Measurements from ENCODE around the gene ZFP36.
A peak's percentile ranks its signal among the peaks of the same experiment; 100 is the strongest.

Gene ZFP36

GRCh38 chr19:39405958-39406655, 540 bp upstream of the ZFP36 start:
- DNase-seq (ENCODE audit: low read depth in 2 of 2) = peak; percentile 78 to 85

GRCh38 chr19:39407410-39407659, 688 bp downstream of the ZFP36 start:
- no peak for DNase-seq (ENCODE audit: low read depth in 2 of 2)

GRCh38 chr19:39407660-39408391, 1.2 kb downstream of the ZFP36 start:
- no peak for DNase-seq (ENCODE audit: low read depth in 2 of 2)

GRCh38 chr19:39408392-39409207, 2.0 kb downstream of the ZFP36 start:
- DNase-seq (ENCODE audit: low read depth in 2 of 2) = no peak

- peak; percentile 63 to 69 for DNase-seq (ENCODE audit: low read depth in 2 of 2)
Observed at GRCh38 chr19:39409208-39410016, 2.8 kb downstream of the ZFP36 start.

- DNase-seq (ENCODE audit: low read depth in 2 of 2) = no peak
Observed at GRCh38 chr19:39410017-39410830, 3.6 kb downstream of the ZFP36 start.

GRCh38 chr19:39410831-39411080, 4.1 kb downstream of the ZFP36 start:
- DNase-seq (ENCODE audit: low read depth in 2 of 2) = no peak

- no peak for DNase-seq (ENCODE audit: low read depth in 2 of 2)
Observed at GRCh38 chr19:39411081-39411831, 4.6 kb downstream of the ZFP36 start.

GRCh38 chr19:39411832-39412099, 5.1 kb downstream of the ZFP36 start:
- peak; percentile 69 to 83 for DNase-seq (ENCODE audit: low read depth in 2 of 2)

- peak; percentile 86 to 91 for DNase-seq (ENCODE audit: low read depth in 2 of 2)
Observed at GRCh38 chr19:39412100-39412866, 5.6 kb downstream of the ZFP36 start, which contains the start of gene PLEKHG2. PLEKHG2 (plus strand) TSS chr19:39412669; CDS start chr19:39414087, 1,418 bp downstream.

GRCh38 chr19:39412867-39413271, 6.2 kb downstream of the ZFP36 start:
- no peak for DNase-seq (ENCODE audit: low read depth in 2 of 2)

- no peak for DNase-seq (ENCODE audit: low read depth in 2 of 2)
Observed at GRCh38 chr19:39413272-39413910, 6.7 kb downstream of the ZFP36 start.

- no peak for DNase-seq (ENCODE audit: low read depth in 2 of 2)
Observed at GRCh38 chr19:39413911-39414608, 7.4 kb downstream of the ZFP36 start.

GRCh38 chr19:39415111-39416046, 8.7 kb downstream of the ZFP36 start:
- no peak for DNase-seq (ENCODE audit: low read depth in 2 of 2)

- DNase-seq (ENCODE audit: low read depth in 2 of 2) = no peak
Observed at GRCh38 chr19:39416152-39417120, 9.8 kb downstream of the ZFP36 start.

GRCh38 chr19:39417463-39418181, 11.0 kb downstream of the ZFP36 start:
- no peak for DNase-seq (ENCODE audit: low read depth in 2 of 2)

All from stimulated activated CD8-positive, alpha-beta memory T cell treated with anti-CD3 and anti-CD28 coated beads, Interleukin-15, amount 100 ng/mL, for 4 hours (primary cell).